HepG2 (cell line): Measurements from ENCODE around the gene RHBDF2. TPM values are rescaled to one million over a fixed set of nuclear protein-coding genes. Genes with fewer than 3 reads are reported as not detected.

Experiments
- CHCHD3 ChIP-seq: sonication (generic); formaldehyde crosslinking; IDR thresholded peaks from 2 replicates; pipeline ENCODE4 v1.8.0; 2022; ENCODE audit warnings: mild to moderate bottlenecking, missing genetic modification reagents, moderate library complexity
- GATAD1 ChIP-seq: IDR thresholded peaks from 2 replicates; pipeline ENCODE4 v1.6.1; 2016; ENCODE audit warnings: missing genetic modification reagents, missing compliant biosample characterization
- GPN1 ChIP-seq: sonication (generic); formaldehyde crosslinking; IDR thresholded peaks from 2 replicates; pipeline ENCODE4 v1.5.1; 2020; ENCODE audit warnings: missing genetic modification reagents, borderline replicate concordance
- HNF4A ChIP-seq: sonication (generic); formaldehyde crosslinking; IDR thresholded peaks from 2 replicates; pipeline ENCODE4 v1.4.0; 2020; ENCODE audit warnings: missing genetic modification reagents
- MED8 ChIP-seq: sonication (generic); formaldehyde crosslinking; IDR thresholded peaks from 2 replicates; pipeline ENCODE4 v1.8.1; 2023; ENCODE audit warnings: mild to moderate bottlenecking, missing genetic modification reagents; ENCODE audit not compliant: insufficient replicate concordance
- SALL1 ChIP-seq: sonication (generic); formaldehyde crosslinking; IDR thresholded peaks from 2 replicates; pipeline ENCODE4 v1.8.0; 2022; ENCODE audit warnings: mild to moderate bottlenecking, missing genetic modification reagents
- TCF12 ChIP-seq, 2 experiments: fragments of 450-650 bp in 1 of 2; sonication (generic) in 1 of 2; formaldehyde crosslinking in 1 of 2; IDR thresholded peaks; 2 replicates each; pipeline versions ENCODE4 v1.6.1 to v1.8.0; 2017 to 2022; ENCODE audit warnings: antibody characterized with exemption in 1 of 2, mild to moderate bottlenecking in 1 of 2, missing genetic modification reagents in 1 of 2, moderate library complexity in 1 of 2
- ZBTB33 ChIP-seq: sonication (generic); formaldehyde crosslinking; IDR thresholded peaks from 2 replicates; pipeline ENCODE4 v1.4.0; 2020; ENCODE audit warnings: missing genetic modification reagents
- ZFP41 ChIP-seq: sonication (generic); formaldehyde crosslinking; IDR thresholded peaks from 2 replicates; pipeline ENCODE4 v1.4.0; 2020; ENCODE audit warnings: mild to moderate bottlenecking, missing genetic modification reagents, borderline replicate concordance
- ZNF234 ChIP-seq: sonication (generic); formaldehyde crosslinking; conservative IDR thresholded peaks from 2 replicates; pipeline ENCODE4 v1.5.1; 2020; ENCODE audit warnings: mild to moderate bottlenecking, missing genetic modification reagents
- ZNF329 ChIP-seq: sonication (generic); formaldehyde crosslinking; IDR thresholded peaks from 2 replicates; pipeline ENCODE4 v1.9.0; 2021; ENCODE audit warnings: low read depth, mild to moderate bottlenecking, missing genetic modification reagents
- polyA plus RNA-seq, 8 experiments: library from polyadenylated mRNA; depleted of rRNA in 3 of 8; stranded (reverse) in 7 of 8; unstranded in 1 of 8; fragments of >200 nt; fragmentation: Illumina TruSeq in 4 of 8; extraction: Trizol in 4 of 8; gene quantifications; 2 replicates each; pipeline versions ENCODE4 v1.2.1 to v1.2.3, GENCODE V29; 2011 to 2016; ENCODE audit warnings: low read depth in 4 of 8, missing spikeins in 1 of 8, mixed read lengths in 1 of 8; ENCODE audit not compliant: insufficient read depth in 1 of 8
- total RNA-seq, 5 experiments: library from RNA; depleted of rRNA; stranded (reverse); fragments of >200 nt; fragmentation: Illumina TruSeq; extraction: Trizol; gene quantifications; 2 replicates each; pipeline ENCODE4 v1.2.3, GENCODE V29; 2016; ENCODE audit warnings: low read depth in 1 of 5
- TF ChIP-seq, protein P1 (sequence below): IDR thresholded peaks from 2 replicates; pipeline ENCODE4 v1.4.0; 2020; ENCODE audit warnings: mild to moderate bottlenecking, missing genetic modification reagents
- TF ChIP-seq, protein P2 (sequence below): sonication (generic); formaldehyde crosslinking; IDR thresholded peaks from 2 replicates; pipeline ENCODE4 v1.5.1; 2020; ENCODE audit warnings: mild to moderate bottlenecking, moderate library complexity, missing genetic modification reagents
- TF ChIP-seq, protein P3 (sequence below): sonication (generic); formaldehyde crosslinking; IDR thresholded peaks from 2 replicates; pipeline ENCODE4 v1.4.0; 2020; ENCODE audit warnings: mild to moderate bottlenecking, missing genetic modification reagents
- TF ChIP-seq, protein P4 (sequence below): sonication (generic); formaldehyde crosslinking; IDR thresholded peaks from 2 replicates; pipeline ENCODE4 v1.5.1; 2020; ENCODE audit warnings: missing genetic modification reagents, mild to moderate bottlenecking, borderline replicate concordance
- TF ChIP-seq, protein P5 (sequence below): sonication (generic); formaldehyde crosslinking; IDR thresholded peaks from 2 replicates; pipeline ENCODE4 v1.4.0; 2020; ENCODE audit warnings: mild to moderate bottlenecking, missing genetic modification reagents

RHBDF2 gene
- total and polyA plus RNA-seq, 2 of the 13 experiments (the other 11 are each of a cell fraction or from before 2014, with no cell fraction given), result 7.8 to 24.2 TPM

GRCh38 chr17:76517638-76518038, 16.4 kb upstream of the RHBDF2 start (continued):
- TF ChIP-seq, protein P1, sequence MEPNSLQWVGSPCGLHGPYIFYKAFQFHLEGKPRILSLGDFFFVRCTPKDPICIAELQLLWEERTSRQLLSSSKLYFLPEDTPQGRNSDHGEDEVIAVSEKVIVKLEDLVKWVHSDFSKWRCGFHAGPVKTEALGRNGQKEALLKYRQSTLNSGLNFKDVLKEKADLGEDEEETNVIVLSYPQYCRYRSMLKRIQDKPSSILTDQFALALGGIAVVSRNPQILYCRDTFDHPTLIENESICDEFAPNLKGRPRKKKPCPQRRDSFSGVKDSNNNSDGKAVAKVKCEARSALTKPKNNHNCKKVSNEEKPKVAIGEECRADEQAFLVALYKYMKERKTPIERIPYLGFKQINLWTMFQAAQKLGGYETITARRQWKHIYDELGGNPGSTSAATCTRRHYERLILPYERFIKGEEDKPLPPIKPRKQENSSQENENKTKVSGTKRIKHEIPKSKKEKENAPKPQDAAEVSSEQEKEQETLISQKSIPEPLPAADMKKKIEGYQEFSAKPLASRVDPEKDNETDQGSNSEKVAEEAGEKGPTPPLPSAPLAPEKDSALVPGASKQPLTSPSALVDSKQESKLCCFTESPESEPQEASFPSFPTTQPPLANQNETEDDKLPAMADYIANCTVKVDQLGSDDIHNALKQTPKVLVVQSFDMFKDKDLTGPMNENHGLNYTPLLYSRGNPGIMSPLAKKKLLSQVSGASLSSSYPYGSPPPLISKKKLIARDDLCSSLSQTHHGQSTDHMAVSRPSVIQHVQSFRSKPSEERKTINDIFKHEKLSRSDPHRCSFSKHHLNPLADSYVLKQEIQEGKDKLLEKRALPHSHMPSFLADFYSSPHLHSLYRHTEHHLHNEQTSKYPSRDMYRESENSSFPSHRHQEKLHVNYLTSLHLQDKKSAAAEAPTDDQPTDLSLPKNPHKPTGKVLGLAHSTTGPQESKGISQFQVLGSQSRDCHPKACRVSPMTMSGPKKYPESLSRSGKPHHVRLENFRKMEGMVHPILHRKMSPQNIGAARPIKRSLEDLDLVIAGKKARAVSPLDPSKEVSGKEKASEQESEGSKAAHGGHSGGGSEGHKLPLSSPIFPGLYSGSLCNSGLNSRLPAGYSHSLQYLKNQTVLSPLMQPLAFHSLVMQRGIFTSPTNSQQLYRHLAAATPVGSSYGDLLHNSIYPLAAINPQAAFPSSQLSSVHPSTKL (CRISPR knock-in tag), result peak; percentile 27; the same call in 1 of the 2 replicates
- TF ChIP-seq ZFP41 (no peak), GATAD1 (CRISPR knock-in tag) (no peak), SALL1 (CRISPR knock-in tag) (no peak; the same call in 1 of the 2 replicates), GPN1 (CRISPR knock-in tag) (no peak), ZBTB33 (CRISPR knock-in tag) (peak; percentile 22; the same call in 1 of the 2 replicates), ZNF234 (CRISPR knock-in tag) (no peak), HNF4A (CRISPR knock-in tag) (no peak), MED8 (CRISPR knock-in tag) (no peak), TCF12 (IDR thresholded peaks at IDR 0.05) (no peak), TCF12 (CRISPR knock-in tag; IDR thresholded peaks at IDR 0.05) (no peak), CHCHD3 (CRISPR knock-in tag) (no peak), ZNF329 (CRISPR knock-in tag) (no peak)
- TF ChIP-seq, protein P2, sequence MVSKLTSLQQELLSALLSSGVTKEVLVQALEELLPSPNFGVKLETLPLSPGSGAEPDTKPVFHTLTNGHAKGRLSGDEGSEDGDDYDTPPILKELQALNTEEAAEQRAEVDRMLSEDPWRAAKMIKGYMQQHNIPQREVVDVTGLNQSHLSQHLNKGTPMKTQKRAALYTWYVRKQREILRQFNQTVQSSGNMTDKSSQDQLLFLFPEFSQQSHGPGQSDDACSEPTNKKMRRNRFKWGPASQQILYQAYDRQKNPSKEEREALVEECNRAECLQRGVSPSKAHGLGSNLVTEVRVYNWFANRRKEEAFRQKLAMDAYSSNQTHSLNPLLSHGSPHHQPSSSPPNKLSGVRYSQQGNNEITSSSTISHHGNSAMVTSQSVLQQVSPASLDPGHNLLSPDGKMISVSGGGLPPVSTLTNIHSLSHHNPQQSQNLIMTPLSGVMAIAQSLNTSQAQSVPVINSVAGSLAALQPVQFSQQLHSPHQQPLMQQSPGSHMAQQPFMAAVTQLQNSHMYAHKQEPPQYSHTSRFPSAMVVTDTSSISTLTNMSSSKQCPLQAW (CRISPR knock-in tag), result no peak
- TF ChIP-seq, protein P3, sequence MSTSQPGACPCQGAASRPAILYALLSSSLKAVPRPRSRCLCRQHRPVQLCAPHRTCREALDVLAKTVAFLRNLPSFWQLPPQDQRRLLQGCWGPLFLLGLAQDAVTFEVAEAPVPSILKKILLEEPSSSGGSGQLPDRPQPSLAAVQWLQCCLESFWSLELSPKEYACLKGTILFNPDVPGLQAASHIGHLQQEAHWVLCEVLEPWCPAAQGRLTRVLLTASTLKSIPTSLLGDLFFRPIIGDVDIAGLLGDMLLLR (CRISPR knock-in tag), result no peak
- TF ChIP-seq, protein P4, sequence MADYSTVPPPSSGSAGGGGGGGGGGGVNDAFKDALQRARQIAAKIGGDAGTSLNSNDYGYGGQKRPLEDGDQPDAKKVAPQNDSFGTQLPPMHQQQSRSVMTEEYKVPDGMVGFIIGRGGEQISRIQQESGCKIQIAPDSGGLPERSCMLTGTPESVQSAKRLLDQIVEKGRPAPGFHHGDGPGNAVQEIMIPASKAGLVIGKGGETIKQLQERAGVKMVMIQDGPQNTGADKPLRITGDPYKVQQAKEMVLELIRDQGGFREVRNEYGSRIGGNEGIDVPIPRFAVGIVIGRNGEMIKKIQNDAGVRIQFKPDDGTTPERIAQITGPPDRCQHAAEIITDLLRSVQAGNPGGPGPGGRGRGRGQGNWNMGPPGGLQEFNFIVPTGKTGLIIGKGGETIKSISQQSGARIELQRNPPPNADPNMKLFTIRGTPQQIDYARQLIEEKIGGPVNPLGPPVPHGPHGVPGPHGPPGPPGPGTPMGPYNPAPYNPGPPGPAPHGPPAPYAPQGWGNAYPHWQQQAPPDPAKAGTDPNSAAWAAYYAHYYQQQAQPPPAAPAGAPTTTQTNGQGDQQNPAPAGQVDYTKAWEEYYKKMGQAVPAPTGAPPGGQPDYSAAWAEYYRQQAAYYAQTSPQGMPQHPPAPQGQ (CRISPR knock-in tag), result no peak
- TF ChIP-seq, protein P5, sequence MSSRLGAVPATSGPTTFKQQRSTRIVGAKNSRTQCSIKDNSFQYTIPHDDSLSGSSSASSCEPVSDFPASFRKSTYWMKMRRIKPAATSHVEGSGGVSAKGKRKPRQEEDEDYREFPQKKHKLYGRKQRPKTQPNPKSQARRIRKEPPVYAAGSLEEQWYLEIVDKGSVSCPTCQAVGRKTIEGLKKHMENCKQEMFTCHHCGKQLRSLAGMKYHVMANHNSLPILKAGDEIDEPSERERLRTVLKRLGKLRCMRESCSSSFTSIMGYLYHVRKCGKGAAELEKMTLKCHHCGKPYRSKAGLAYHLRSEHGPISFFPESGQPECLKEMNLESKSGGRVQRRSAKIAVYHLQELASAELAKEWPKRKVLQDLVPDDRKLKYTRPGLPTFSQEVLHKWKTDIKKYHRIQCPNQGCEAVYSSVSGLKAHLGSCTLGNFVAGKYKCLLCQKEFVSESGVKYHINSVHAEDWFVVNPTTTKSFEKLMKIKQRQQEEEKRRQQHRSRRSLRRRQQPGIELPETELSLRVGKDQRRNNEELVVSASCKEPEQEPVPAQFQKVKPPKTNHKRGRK (CRISPR knock-in tag), result no peak
